Thyroid gland (tissue), 4 donors: ENCODE data around the gene PSKH1.

Experiments used
- POLR2A ChIP-seq, 2 donors: fragments of 450-650 bp; IDR thresholded peaks; one replicate each; pipeline ENCODE4 v1.6.1; 2017; ENCODE audit warnings: antibody characterized with exemption in 2 of 2, mild to moderate bottlenecking in 2 of 2, moderate library complexity in 1 of 2
- TF ChIP-seq, protein P1 (sequence below), 6 experiments: fragments of 200-600 bp in 3 of 6; fragments of 450-650 bp in 3 of 6; sonication (generic) in 3 of 6; IDR thresholded peaks; one replicate each; pipeline ENCODE4 v1.5.1; 2016 to 2019; ENCODE audit warnings: antibody characterized with exemption in 6 of 6, mild to moderate bottlenecking in 2 of 6, inconsistent platforms in 1 of 6, moderate library complexity in 1 of 6

DNA sequence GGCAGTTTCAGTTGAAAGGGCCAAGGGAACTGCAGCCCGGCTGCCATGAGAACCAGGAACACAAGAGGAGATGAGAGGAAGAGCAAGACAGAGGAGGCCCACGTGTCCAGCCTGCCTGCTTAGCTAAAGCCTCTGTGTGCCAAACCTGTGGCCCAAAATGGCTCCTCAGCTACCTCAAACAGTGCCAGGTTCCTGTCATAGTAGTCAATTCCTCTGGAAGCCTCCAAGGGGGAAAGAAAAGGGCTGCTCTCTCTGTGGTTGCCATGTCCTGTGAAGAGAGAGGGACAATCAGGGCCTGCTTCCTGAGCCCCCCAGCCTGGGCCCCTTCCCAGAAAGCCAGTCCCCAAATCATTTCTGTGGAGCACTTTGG lies 70.2 kb downstream of the PSKH1 start:
- TF ChIP-seq POLR2A (IDR thresholded peaks at IDR 0.05): no peak
- TF ChIP-seq, protein P1, sequence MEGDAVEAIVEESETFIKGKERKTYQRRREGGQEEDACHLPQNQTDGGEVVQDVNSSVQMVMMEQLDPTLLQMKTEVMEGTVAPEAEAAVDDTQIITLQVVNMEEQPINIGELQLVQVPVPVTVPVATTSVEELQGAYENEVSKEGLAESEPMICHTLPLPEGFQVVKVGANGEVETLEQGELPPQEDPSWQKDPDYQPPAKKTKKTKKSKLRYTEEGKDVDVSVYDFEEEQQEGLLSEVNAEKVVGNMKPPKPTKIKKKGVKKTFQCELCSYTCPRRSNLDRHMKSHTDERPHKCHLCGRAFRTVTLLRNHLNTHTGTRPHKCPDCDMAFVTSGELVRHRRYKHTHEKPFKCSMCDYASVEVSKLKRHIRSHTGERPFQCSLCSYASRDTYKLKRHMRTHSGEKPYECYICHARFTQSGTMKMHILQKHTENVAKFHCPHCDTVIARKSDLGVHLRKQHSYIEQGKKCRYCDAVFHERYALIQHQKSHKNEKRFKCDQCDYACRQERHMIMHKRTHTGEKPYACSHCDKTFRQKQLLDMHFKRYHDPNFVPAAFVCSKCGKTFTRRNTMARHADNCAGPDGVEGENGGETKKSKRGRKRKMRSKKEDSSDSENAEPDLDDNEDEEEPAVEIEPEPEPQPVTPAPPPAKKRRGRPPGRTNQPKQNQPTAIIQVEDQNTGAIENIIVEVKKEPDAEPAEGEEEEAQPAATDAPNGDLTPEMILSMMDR (IDR thresholded peaks at IDR 0.05): no peak
